Stimulated activated naive CD8-positive, alpha-beta T cell treated with anti-CD3 and anti-CD28 coated beads, Interleukin-15, Interleukin-2, amounts not matched to agents 100 ng/mL and 50 ng/mL, for 24 hours (primary cell): ENCODE results near the gene SURF6.

Experiments used
- H3K27ac Mint-ChIP-seq: one replicate; pipeline ENCODE4 v1.8.0; 2021; ENCODE audit warnings: mild to moderate bottlenecking, mixed read lengths
- H3K27me3 Mint-ChIP-seq: one replicate; pipeline ENCODE4 v1.8.0; 2021; ENCODE audit warnings: mixed read lengths
- H3K36me3 Mint-ChIP-seq: one replicate; pipeline ENCODE4 v1.8.0; 2021; ENCODE audit warnings: low read depth, mixed read lengths
- H3K4me1 Mint-ChIP-seq: one replicate; pipeline ENCODE4 v1.8.0; 2021; ENCODE audit warnings: low read depth, mixed read lengths
- H3K4me3 Mint-ChIP-seq: one replicate; pipeline ENCODE4 v1.8.0; 2021; ENCODE audit warnings: mild to moderate bottlenecking, mixed read lengths
- H3K9me3 Mint-ChIP-seq: one replicate; pipeline ENCODE4 v1.8.0; 2021; ENCODE audit warnings: mixed read lengths

Gene SURF6

DNA sequence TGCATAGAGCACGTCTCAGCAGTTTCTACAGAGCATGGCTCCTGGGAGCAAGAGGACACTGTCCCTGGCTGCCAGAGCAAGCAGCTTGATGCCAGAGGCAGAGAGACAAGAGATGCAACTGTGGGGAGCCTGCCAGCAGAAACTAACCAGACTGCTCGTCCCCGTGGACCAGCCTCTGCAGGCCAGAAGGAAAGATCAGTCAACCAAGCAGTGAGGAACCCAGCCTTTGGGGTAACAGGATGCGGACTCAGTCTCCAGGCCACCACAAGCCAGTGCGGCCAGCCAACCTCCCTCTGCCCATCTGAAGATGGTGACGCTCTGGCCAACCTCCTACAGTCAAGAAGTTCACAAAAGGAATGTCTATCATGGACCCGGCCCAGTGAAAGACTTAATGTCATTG lies 36.2 kb upstream of the SURF6 start:
- H3K9me3 Mint-ChIP-seq, result no peaks in the 10 kb centered on the region
- no peaks in the 10 kb centered on the region for H3K27me3 Mint-ChIP-seq
- peak overlapping the region; percentile 99 for H3K4me3 Mint-ChIP-seq
- peaks cover 68% of the 10 kb centered on the region for H3K4me1 Mint-ChIP-seq
- peaks cover 66% of the 10 kb centered on the region for H3K36me3 Mint-ChIP-seq
- peak overlapping the region; percentile 96 for H3K27ac Mint-ChIP-seq

DNA sequence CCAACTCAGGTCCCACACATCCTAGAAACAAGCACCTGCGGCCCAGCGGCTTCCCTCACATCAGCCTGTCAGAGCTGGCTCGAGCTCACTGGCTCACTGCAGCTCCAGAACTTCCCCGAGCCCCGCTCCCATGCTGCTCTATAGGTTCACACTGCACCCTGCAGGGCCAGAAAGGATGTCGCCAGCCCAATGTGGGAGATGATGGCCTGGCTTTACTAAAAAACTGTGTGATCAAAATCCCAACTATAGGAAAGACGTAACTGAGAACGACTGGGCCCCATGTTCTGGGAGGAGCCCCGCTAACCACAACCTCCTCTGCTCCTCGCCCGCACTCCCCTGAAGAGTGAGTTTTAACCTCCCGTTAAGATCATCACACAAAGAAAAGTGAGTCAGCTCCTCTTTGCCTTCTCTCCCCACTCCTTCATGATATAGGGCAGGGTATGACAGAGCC lies 35.3 kb upstream of the SURF6 start:
- no peaks in the 10 kb centered on the region for H3K9me3 Mint-ChIP-seq
- no peaks in the 10 kb centered on the region for H3K27me3 Mint-ChIP-seq
- H3K4me1 Mint-ChIP-seq, result peaks cover 68% of the 10 kb centered on the region
- H3K4me3 Mint-ChIP-seq, result peak overlapping the region; percentile 99
- peak overlapping the region; percentile 96 for H3K27ac Mint-ChIP-seq
- peaks cover 75% of the 10 kb centered on the region for H3K36me3 Mint-ChIP-seq

GRCh38 chr9:133370685-133371084 lies 34.7 kb upstream of the SURF6 start:
- Mint-ChIP-seq H3K4me3 (peak overlapping the region; percentile 99), H3K4me1 (peaks cover 68% of the 10 kb centered on the region), H3K36me3 (peaks cover 81% of the 10 kb centered on the region), H3K27ac (peak overlapping the region; percentile 96), H3K27me3 (no peaks in the 10 kb centered on the region), H3K9me3 (no peaks in the 10 kb centered on the region)

GRCh38 chr9:133369933-133370332 lies 33.9 kb upstream of the SURF6 start:
- Mint-ChIP-seq H3K4me1 (peaks cover 66% of the 10 kb centered on the region), H3K27ac (peak overlapping the region; percentile 96), H3K9me3 (no peaks in the 10 kb centered on the region), H3K27me3 (no peaks in the 10 kb centered on the region), H3K4me3 (peak overlapping the region; percentile 99), H3K36me3 (peaks cover 86% of the 10 kb centered on the region)

GRCh38 chr9:133369422-133369821 lies 33.4 kb upstream of the SURF6 start:
- Mint-ChIP-seq H3K4me3 (peak overlapping the region; percentile 99), H3K36me3 (peaks cover 82% of the 10 kb centered on the region)

DNA sequence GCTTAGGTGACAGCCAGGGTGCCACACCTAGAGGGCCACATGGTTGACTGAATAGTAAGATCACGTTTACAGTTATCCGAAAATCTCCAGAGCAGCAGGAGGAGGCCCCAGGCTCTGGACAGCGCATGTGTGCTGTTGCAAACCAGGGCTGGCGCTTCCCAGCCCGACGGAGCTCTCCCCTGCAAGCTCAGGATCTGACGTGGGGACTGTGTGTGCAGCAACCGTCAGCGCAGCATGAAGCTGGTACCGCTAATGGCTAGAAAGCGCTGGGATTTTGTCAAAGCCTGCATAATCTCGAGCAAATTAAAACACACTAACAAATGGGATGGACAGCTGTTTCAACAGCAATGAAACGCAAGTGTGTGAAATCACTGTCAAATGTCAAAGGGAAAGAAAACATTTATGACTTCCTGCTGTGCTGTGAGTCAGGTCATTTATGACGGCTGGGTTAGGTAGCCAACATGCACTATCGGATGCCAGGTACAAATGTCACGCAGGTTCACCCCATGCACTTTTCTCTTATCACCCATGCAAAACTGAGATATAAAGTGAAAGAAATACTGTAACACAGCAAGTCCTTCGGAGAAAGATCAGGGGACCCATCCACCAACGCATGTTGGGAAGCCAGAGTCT lies 32.4 kb upstream of the SURF6 start:
- no peaks in the 10 kb centered on the region for H3K9me3 Mint-ChIP-seq
- H3K36me3 Mint-ChIP-seq, result peaks cover 84% of the 10 kb centered on the region
- H3K4me3 Mint-ChIP-seq, result peak overlapping the region; percentile 55

More at GRCh38 chr9:133369422-133369821, 33.4 kb upstream of the SURF6 start:
- H3K27ac Mint-ChIP-seq, result peak overlapping the region; percentile 96
- no peaks in the 10 kb centered on the region for H3K27me3 Mint-ChIP-seq
- H3K9me3 Mint-ChIP-seq, result no peaks in the 10 kb centered on the region
- H3K4me1 Mint-ChIP-seq, result peaks cover 61% of the 10 kb centered on the region

GRCh38 chr9:133367778-133368177 lies 31.8 kb upstream of the SURF6 start:
- H3K27me3 Mint-ChIP-seq, result no peaks in the 10 kb centered on the region
- no peak overlapping the region for H3K27ac Mint-ChIP-seq
- H3K9me3 Mint-ChIP-seq, result no peaks in the 10 kb centered on the region
- peaks cover 48% of the 10 kb centered on the region for H3K4me1 Mint-ChIP-seq
- H3K4me3 Mint-ChIP-seq, result peak overlapping the region; percentile 55
- peaks cover 85% of the 10 kb centered on the region for H3K36me3 Mint-ChIP-seq

More for the DNA sequence above, 32.4 kb upstream of the SURF6 start:
- Mint-ChIP-seq H3K4me1 (peaks cover 53% of the 10 kb centered on the region), H3K27me3 (no peaks in the 10 kb centered on the region), H3K27ac (peak overlapping the region; percentile 96)

DNA sequence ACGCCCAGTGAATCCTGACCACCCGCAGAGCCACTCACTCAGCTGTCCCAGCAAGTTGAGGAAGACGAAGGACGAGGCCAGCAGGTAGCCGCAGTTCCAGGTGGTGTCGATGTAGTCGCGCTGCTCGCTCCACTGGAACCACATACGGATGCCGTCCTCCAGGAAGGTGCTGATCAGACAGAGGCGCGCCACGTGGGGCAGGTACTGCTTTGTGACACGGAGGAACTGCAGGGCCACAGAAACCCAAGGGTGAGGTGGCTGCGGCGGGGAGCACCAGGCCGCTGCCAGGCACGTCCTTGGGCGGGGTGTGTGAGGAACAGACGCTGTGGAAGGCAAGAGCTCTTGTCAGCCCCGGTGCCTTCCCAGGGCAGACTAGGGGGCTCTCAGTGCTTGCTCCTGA lies 31.2 kb upstream of the SURF6 start:
- Mint-ChIP-seq H3K4me1 (peaks cover 42% of the 10 kb centered on the region), H3K27ac (no peak overlapping the region), H3K9me3 (no peaks in the 10 kb centered on the region), H3K27me3 (no peaks in the 10 kb centered on the region), H3K36me3 (peaks cover 84% of the 10 kb centered on the region), H3K4me3 (no peak overlapping the region)

DNA sequence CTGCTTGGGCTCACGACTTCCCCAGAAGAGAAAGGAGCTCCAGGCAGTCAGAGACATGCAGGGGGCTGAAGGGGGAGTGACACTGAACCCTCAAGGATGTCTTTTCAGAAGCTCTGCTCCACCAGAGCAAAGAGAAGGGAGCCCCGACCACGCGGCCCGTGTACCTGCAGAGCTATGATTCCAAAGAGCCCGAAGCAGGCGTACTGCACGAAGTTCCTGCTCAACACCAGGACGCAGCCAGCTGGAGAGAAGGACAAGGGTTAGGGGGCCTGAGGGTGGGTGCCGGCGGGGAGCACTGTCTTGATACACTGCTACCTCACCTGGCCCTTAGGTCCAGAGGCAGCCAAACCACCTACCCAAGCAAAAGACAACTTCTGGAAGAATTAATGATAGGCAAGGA lies 30.4 kb upstream of the SURF6 start:
- no peak overlapping the region for H3K4me3 Mint-ChIP-seq
- H3K4me1 Mint-ChIP-seq, result peaks cover 38% of the 10 kb centered on the region
- peaks cover 85% of the 10 kb centered on the region for H3K36me3 Mint-ChIP-seq
- H3K27ac Mint-ChIP-seq, result no peak overlapping the region
- H3K27me3 Mint-ChIP-seq, result no peaks in the 10 kb centered on the region
- no peaks in the 10 kb centered on the region for H3K9me3 Mint-ChIP-seq

GRCh38 chr9:133362359-133363044 lies 26.5 kb upstream of the SURF6 start:
- H3K9me3 Mint-ChIP-seq, result no peaks in the 10 kb centered on the region
- H3K27me3 Mint-ChIP-seq, result no peaks in the 10 kb centered on the region
- peak overlapping the region; percentile 81 for H3K27ac Mint-ChIP-seq
- H3K4me3 Mint-ChIP-seq, result no peak overlapping the region
- H3K36me3 Mint-ChIP-seq, result peaks cover 69% of the 10 kb centered on the region
- peaks cover 39% of the 10 kb centered on the region for H3K4me1 Mint-ChIP-seq

DNA sequence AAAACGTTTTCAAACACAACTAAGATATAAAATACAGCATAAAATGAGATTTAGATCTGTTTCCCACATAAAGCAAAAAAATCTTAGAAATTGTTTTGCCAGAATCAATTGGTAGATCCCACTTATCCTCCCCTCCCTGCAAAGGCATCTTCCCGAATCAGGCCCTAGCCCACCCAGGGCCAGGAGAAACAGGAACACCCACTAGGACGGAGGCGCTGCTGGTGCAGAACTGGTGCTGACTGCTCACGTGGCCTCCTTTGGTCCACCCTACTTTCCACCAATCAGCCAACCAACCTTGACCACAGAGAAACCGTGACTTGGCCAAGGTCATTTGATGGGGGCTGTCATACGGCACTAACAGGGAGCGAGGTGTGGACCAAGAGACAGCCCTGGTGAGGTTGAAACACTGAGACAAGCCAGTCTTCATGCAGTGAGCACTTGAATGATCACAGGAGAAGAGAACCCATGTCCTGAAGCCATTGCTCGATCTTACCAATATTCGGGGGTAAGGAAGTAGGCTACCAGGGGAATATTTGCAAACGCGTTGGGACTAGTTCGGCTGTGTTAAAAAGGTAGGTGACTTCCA lies 25.6 kb upstream of the SURF6 start:
- Mint-ChIP-seq H3K36me3 (peaks cover 62% of the 10 kb centered on the region), H3K4me1 (peaks cover 44% of the 10 kb centered on the region), H3K27me3 (no peaks in the 10 kb centered on the region), H3K27ac (peak overlapping the region; percentile 81), H3K4me3 (no peak overlapping the region), H3K9me3 (no peaks in the 10 kb centered on the region)

DNA sequence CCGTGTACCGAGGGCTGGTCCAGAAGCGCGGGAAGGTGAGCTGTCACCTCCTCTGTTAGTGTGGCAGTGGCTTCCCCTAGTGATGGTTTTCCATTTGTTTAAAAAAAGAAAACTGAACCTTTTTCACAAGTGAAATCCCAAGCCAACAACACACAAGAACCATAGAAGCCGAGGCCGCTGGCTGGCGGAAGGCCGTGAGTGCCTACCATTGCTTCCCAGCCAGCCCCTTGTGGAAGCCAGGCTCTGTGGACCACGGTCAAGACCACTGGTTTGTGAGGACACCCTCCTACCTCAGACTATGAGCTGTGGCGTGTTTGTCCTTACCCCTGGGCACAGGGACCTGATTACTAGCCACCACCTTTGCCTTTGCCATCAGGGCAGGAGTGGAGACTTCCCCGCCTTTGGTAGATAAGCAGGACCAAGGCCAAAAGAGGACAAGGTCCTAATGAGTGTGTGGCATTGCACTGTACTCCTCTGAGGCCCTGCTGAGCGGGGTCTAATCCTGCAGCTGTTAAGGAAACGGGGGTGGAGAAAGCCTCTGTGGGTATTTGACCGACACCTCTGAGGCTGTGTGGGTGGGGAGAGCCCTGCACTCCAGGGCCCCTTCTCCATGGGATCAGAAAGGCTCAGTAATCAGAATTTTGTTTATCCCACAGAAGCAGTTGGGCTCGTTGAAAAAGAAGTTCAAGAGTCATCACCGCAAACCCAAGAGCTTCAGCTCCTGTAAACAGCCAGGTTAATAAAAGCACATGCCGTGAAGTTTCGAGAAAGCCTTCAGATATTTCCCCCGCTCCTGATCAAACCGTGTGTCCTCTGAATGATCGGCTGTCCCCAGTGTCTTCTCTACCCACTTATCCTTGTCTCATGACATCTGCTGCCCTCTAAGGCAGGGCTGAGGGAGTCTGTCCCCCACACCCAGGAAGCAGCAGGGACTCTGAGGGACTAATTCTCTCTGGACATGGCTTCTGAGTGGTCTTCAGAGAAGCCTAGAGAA lies 24.7 kb upstream of the SURF6 start:
- H3K36me3 Mint-ChIP-seq, result peaks cover 53% of the 10 kb centered on the region
- peaks cover 44% of the 10 kb centered on the region for H3K4me1 Mint-ChIP-seq
- peak overlapping the region; percentile 81 for H3K27ac Mint-ChIP-seq
- no peaks in the 10 kb centered on the region for H3K9me3 Mint-ChIP-seq
- H3K4me3 Mint-ChIP-seq, result no peak overlapping the region
- H3K27me3 Mint-ChIP-seq, result no peaks in the 10 kb centered on the region

DNA sequence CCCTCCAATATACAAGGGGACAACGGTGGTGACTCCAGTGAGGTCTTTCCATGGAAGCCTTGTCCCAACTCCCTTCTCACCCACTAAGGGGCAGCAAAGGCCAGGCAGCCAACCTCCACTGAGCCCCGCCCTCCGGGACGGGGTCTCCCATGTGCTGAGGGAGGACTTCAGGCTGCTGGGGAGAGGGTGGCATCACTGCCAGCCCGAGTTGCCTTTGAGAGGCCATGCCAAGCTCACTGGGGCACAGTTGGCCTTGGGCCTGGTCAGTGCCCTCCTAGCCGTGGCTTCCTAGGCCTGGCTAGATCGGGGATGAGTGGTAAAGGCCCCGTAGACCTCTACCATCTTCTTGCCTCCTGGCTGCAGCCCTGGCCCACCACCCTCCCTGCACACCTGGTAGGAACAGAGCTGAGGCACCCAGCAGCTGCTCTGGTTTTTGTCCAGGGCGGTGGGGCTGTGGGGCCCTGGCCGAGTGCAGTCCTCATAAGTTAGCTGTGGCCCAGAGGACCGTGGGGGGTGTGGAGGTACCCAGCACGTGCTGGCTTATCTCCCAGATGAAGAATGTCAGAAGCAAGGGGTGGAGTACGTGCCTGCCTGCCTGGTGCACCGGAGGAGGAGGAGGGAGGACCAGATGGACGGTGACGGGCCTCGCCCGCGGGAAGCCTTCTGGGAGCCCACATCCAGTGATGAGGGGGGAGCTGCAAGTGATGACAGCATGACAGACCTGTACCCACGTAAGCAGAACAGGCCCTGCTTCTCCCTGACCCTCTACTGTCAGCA lies 23.6 kb upstream of the SURF6 start:
- peak overlapping the region; percentile 72 for H3K27ac Mint-ChIP-seq
- no peaks in the 10 kb centered on the region for H3K9me3 Mint-ChIP-seq
- H3K4me3 Mint-ChIP-seq, result no peak overlapping the region
- peaks cover 53% of the 10 kb centered on the region for H3K4me1 Mint-ChIP-seq
- H3K36me3 Mint-ChIP-seq, result peaks cover 44% of the 10 kb centered on the region
- no peaks in the 10 kb centered on the region for H3K27me3 Mint-ChIP-seq

DNA sequence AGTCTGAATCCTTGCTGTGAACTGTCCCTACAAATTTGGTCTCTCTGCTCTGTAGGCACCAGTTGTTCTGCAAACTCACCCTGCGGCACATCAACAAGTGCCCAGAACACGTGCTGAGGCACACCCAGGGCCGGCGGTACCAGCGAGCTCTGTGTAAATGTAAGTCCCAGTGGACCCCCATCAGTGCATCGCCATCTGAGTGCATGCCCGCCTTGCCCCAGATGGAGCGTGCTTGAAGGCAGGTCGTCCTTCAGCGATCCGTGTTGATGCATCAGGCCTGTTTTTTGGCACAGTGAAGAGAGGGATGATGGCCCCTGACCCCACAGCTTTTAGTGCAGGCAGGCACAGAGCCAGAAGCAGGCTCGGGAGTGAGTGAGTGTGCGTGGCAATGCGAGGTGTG lies 21.7 kb upstream of the SURF6 start:
- Mint-ChIP-seq H3K4me3 (peak overlapping the region; percentile 92), H3K36me3 (peaks cover 34% of the 10 kb centered on the region), H3K9me3 (no peaks in the 10 kb centered on the region), H3K27me3 (no peaks in the 10 kb centered on the region), H3K4me1 (peaks cover 62% of the 10 kb centered on the region), H3K27ac (peak overlapping the region; percentile 72)
